Measurements from ENCODE around the gene VPS18. TPM values are rescaled to one million over a fixed set of nuclear protein-coding genes. Genes with fewer than 3 reads are reported as not detected.

Gene VPS18
- total and polyA plus RNA-seq, 2 donors (not counting 1 experiment from before 2014, with no cell fraction given), result 13.6 to 29.6 TPM

DNA sequence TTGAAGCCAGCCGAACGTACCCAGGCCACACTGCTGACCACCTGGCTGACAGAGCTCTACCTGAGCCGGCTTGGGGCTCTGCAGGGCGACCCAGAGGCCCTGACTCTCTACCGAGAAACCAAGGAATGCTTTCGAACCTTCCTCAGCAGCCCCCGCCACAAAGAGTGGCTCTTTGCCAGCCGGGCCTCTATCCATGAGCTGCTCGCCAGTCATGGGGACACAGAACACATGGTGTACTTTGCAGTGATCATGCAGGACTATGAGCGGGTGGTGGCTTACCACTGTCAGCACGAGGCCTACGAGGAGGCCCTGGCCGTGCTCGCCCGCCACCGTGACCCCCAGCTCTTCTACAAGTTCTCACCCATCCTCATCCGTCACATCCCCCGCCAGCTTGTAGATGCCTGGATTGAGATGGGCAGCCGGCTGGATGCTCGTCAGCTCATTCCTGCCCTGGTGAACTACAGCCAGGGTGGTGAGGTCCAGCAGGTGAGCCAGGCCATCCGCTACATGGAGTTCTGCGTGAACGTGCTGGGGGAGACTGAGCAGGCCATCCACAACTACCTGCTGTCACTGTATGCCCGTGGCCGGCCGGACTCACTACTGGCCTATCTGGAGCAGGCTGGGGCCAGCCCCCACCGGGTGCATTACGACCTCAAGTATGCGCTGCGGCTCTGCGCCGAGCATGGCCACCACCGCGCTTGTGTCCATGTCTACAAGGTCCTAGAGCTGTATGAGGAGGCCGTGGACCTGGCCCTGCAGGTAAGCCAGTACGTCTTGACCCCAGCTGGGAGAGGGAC is 6.2 kb downstream of the VPS18 start:
- H3K4me3 Mint-ChIP-seq, result no peak overlapping the region
- Histone ChIP-seq H4K20me1 (ENCODE audit: control insufficient read depth, insufficient read depth, low read length, poor library complexity, severe bottlenecking) (peaks cover 24% of the 10 kb centered on the region), H3K27ac (ENCODE audit: low read length in 2 of 2) (no peak overlapping the region), H3K9ac (ENCODE audit: low read length) (no peak overlapping the region), H3K4me2 (replicated peaks; ENCODE audit: low read depth, low read length, poor library complexity, severe bottlenecking) (no peak overlapping the region), H3K27me3 (replicated peaks in 1 of 4; ENCODE audit: control extremely low read depth in 1 of 4, control insufficient read depth in 3 of 4, insufficient read depth in 4 of 4, low read length in 3 of 4) (no peaks in the 10 kb centered on the region), H3K4me1 (ENCODE audit: control insufficient read depth in 2 of 2, insufficient read depth in 2 of 2, low read length in 2 of 2) (peaks cover 20 to 38% of the 10 kb centered on the region in 2 donors), H2AFZ (ENCODE audit: insufficient read depth, low read depth, low read length, poor library complexity, severe bottlenecking) (no peak overlapping the region), H3K79me2 (ENCODE audit: control insufficient read depth, insufficient read depth, low read length) (peaks cover 28% of the 10 kb centered on the region), H3K4me3 (ENCODE audit: control extremely low read depth in 1 of 5, extremely low read depth in 1 of 5, insufficient read depth in 1 of 5, low read depth in 2 of 5, low read length in 4 of 5) (no peak overlapping the region), H3K9me3 (ENCODE audit: control extremely low read depth in 1 of 3, control insufficient read depth in 2 of 3, insufficient read depth in 1 of 3, low read length in 2 of 3) (no peaks in the 10 kb centered on the region), H3K36me3 (replicated peaks in 1 of 2; ENCODE audit: control extremely low read depth in 1 of 2, control insufficient read depth in 1 of 2, extremely low read depth in 1 of 2, insufficient read depth in 2 of 2, low read length in 1 of 2) (peaks cover 2 to 47% of the 10 kb centered on the region in 2 experiments)
- ChIA-PET CTCF (interaction anchor here (0.7 to 1.3 kb wide), 3 partner anchors 11 to 285 kb away, joined by 3 to 4 read pairs (median 4); no protein-coding TSS in a partner anchor), POLR2A (no interaction called here)
- DNase-seq (no peak), ATAC-seq (ENCODE audit: low read depth) (no peak)
- TF ChIP-seq, protein P1, sequence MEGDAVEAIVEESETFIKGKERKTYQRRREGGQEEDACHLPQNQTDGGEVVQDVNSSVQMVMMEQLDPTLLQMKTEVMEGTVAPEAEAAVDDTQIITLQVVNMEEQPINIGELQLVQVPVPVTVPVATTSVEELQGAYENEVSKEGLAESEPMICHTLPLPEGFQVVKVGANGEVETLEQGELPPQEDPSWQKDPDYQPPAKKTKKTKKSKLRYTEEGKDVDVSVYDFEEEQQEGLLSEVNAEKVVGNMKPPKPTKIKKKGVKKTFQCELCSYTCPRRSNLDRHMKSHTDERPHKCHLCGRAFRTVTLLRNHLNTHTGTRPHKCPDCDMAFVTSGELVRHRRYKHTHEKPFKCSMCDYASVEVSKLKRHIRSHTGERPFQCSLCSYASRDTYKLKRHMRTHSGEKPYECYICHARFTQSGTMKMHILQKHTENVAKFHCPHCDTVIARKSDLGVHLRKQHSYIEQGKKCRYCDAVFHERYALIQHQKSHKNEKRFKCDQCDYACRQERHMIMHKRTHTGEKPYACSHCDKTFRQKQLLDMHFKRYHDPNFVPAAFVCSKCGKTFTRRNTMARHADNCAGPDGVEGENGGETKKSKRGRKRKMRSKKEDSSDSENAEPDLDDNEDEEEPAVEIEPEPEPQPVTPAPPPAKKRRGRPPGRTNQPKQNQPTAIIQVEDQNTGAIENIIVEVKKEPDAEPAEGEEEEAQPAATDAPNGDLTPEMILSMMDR (IDR thresholded peaks at IDR 0.05), result no peak
- no peak for TF ChIP-seq EZH2 (IDR thresholded peaks at IDR 0.05; ENCODE audit: borderline replicate concordance, insufficient read depth, low read depth, low read length, poor library complexity, severe bottlenecking)
- H3K27me3 Mint-ChIP-seq, result no peaks in the 10 kb centered on the region
- no peaks in the 10 kb centered on the region for H3K9me3 Mint-ChIP-seq (ENCODE audit: insufficient read depth)
- intact Hi-C loops (cut with micrococcal nuclease), result loop anchor here (5.0 to 10.0 kb wide), 4 partner anchors 514 to 994 kb away; partner anchors contain the start of genes MGA, RTF1 and SPTBN5
- 97% methylated on average over 36 of the region's 36 CpGs for WGBS (ENCODE audit: insufficient coverage)
- H3K4me1 Mint-ChIP-seq, result peaks cover 35% of the 10 kb centered on the region
- no peak overlapping the region for H3K27ac Mint-ChIP-seq

DNA sequence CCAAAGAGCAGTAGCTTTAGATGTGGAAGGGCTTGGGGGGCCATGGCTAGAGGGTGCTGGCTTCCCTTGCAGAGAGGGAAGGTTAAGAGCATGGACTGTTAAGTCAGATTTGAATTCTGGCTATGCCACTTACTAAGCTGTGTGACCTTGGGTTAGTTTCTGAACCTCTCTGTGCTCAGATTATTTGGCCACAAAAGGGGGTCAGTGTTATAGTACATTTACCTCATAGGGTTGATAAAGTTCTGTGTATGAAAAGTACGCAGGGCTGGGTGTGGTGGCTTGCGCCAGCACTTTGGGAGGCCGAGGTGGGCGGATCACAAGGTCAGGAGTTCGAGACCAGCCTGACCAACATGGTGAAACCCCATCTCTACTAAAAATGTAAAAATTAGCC is 6.8 kb downstream of the VPS18 start:
- no peaks in the 10 kb centered on the region for H3K9me3 Mint-ChIP-seq (ENCODE audit: insufficient read depth)
- DNase-seq (no peak), ATAC-seq (ENCODE audit: low read depth) (no peak)
- H3K27ac Mint-ChIP-seq, result no peak overlapping the region
- no peaks in the 10 kb centered on the region for H3K27me3 Mint-ChIP-seq
- Histone ChIP-seq H3K9ac (ENCODE audit: low read length) (no peak overlapping the region), H3K4me1 (ENCODE audit: control insufficient read depth in 2 of 2, insufficient read depth in 2 of 2, low read length in 2 of 2) (peaks cover 21 to 39% of the 10 kb centered on the region in 2 donors), H3K27me3 (replicated peaks in 1 of 4; ENCODE audit: control extremely low read depth in 1 of 4, control insufficient read depth in 3 of 4, insufficient read depth in 4 of 4, low read length in 3 of 4) (no peaks in the 10 kb centered on the region), H3K4me3 (ENCODE audit: control extremely low read depth in 1 of 5, extremely low read depth in 1 of 5, insufficient read depth in 1 of 5, low read depth in 2 of 5, low read length in 4 of 5) (no peak overlapping the region), H3K4me2 (replicated peaks; ENCODE audit: low read depth, low read length, poor library complexity, severe bottlenecking) (no peak overlapping the region), H4K20me1 (ENCODE audit: control insufficient read depth, insufficient read depth, low read length, poor library complexity, severe bottlenecking) (peaks cover 20% of the 10 kb centered on the region), H3K79me2 (ENCODE audit: control insufficient read depth, insufficient read depth, low read length) (peaks cover 22% of the 10 kb centered on the region), H3K9me3 (ENCODE audit: control extremely low read depth in 1 of 3, control insufficient read depth in 2 of 3, insufficient read depth in 1 of 3, low read length in 2 of 3) (no peaks in the 10 kb centered on the region), H3K27ac (ENCODE audit: low read length in 2 of 2) (no peak overlapping the region), H2AFZ (ENCODE audit: insufficient read depth, low read depth, low read length, poor library complexity, severe bottlenecking) (no peak overlapping the region), H3K36me3 (replicated peaks in 1 of 2; ENCODE audit: control extremely low read depth in 1 of 2, control insufficient read depth in 1 of 2, extremely low read depth in 1 of 2, insufficient read depth in 2 of 2, low read length in 1 of 2) (peaks cover under 1 to 44% of the 10 kb centered on the region in 2 experiments)
- peaks cover 35% of the 10 kb centered on the region for H3K4me1 Mint-ChIP-seq
- ChIA-PET POLR2A (no interaction called here), CTCF (interaction anchor here (0.7 to 1.3 kb wide), 3 partner anchors 12 to 285 kb away, joined by 3 to 4 read pairs (median 4); no protein-coding TSS in a partner anchor)
- no peak overlapping the region for H3K4me3 Mint-ChIP-seq
- intact Hi-C loops (cut with micrococcal nuclease), result loop anchor here (5.0 to 10.0 kb wide), 4 partner anchors 514 to 994 kb away; partner anchors contain the start of genes MGA, RTF1 and SPTBN5
- no CpG with 5 or more reads among the region's 5 CpGs for WGBS (ENCODE audit: insufficient coverage)
- TF ChIP-seq, protein P1 (IDR thresholded peaks at IDR 0.05), result no peak

Data from B cell (primary cell).